Gastrocnemius medialis (tissue), 4 donors: ENCODE results near the gene PRPF19.

Source experiments
- POLR2A ChIP-seq, 2 donors: fragments of 450-650 bp; IDR thresholded peaks; one replicate each; pipeline ENCODE4 v1.6.1; 2017; ENCODE audit warnings: antibody characterized with exemption in 2 of 2, mild to moderate bottlenecking in 2 of 2, moderate library complexity in 2 of 2
- TF ChIP-seq, protein P1 (sequence below), 5 experiments: fragments of 450-650 bp in 3 of 5; fragments of 200-600 bp in 2 of 5; sonication (generic) in 2 of 5; IDR thresholded peaks in 4 of 5; conservative IDR thresholded peaks in 1 of 5; 1 replicate in 4 of 5; 2 replicates in 1 of 5; pipeline ENCODE4 v1.5.1; 2016 to 2019; ENCODE audit warnings: antibody characterized with exemption in 5 of 5, mild to moderate bottlenecking in 3 of 5, moderate library complexity in 3 of 5

DNA sequence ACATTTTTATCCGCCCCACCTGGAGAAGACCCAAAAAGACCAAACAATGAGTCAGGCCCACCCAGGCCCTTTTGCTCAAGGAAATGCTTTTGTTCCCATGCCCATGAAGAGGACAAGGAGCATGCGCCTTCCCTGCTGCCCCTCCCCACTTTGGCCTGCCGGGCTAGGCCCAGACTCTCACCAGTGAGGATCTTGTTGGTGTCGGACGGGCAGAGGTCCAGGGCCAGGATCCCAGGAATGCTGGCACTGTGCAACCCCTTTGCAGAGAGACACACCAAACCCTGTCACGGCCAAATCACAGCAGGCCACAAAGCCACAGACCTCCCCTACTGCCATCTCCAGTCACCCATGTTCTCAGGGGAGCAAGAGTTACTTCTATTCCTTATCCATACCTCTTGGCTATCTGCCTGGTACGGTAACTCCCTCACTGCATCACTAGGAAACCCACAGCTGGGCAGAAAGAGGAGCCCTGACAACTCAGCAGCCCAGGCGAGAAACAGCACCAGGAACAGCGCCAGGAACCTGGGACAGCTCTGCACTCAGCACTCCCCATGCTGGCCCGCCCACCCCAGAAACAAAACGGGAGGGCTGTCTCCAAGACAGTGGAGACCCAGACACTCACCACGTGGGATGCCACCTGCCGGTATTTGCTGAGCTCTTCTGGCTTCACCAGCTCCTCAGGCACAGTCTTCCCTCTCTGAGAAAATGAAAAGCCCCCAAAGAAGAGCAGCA lies 5.5 kb downstream of the PRPF19 start:
- TF ChIP-seq, protein P1, sequence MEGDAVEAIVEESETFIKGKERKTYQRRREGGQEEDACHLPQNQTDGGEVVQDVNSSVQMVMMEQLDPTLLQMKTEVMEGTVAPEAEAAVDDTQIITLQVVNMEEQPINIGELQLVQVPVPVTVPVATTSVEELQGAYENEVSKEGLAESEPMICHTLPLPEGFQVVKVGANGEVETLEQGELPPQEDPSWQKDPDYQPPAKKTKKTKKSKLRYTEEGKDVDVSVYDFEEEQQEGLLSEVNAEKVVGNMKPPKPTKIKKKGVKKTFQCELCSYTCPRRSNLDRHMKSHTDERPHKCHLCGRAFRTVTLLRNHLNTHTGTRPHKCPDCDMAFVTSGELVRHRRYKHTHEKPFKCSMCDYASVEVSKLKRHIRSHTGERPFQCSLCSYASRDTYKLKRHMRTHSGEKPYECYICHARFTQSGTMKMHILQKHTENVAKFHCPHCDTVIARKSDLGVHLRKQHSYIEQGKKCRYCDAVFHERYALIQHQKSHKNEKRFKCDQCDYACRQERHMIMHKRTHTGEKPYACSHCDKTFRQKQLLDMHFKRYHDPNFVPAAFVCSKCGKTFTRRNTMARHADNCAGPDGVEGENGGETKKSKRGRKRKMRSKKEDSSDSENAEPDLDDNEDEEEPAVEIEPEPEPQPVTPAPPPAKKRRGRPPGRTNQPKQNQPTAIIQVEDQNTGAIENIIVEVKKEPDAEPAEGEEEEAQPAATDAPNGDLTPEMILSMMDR (IDR thresholded peaks at IDR 0.05 in 4 of 5, conservative IDR thresholded peaks at IDR 0.05 in 1 of 5), result no peak
- TF ChIP-seq POLR2A (IDR thresholded peaks at IDR 0.05), result no peak
